GM18502 (cell line): ENCODE measurements around the gene TPRX1.
"Not testable (repeated sequence)": the region's sequence is repeated elsewhere in the genome, so short reads cannot be mapped to it uniquely, and the experiment has no call there.

Experiments
- ATAC-seq: cut with Tn5 transposase; IDR thresholded peaks from one replicate; pipeline ENCODE4 v1.9.1; 2021; ENCODE audit warnings: mild to moderate bottlenecking; ENCODE audit not compliant: unreplicated experiment, poor library complexity

TPRX1 gene

GRCh38 chr19:47771291-47771690 lies 33.1 kb downstream of the TPRX1 start:
- ATAC-seq, result not testable (repeated sequence)

GRCh38 chr19:47769534-47769933 lies 34.8 kb downstream of the TPRX1 start:
- ATAC-seq, result no peak

GRCh38 chr19:47768604-47769003 lies 35.7 kb downstream of the TPRX1 start:
- ATAC-seq, result no peak

GRCh38 chr19:47767349-47767748 lies 37.0 kb downstream of the TPRX1 start:
- no peak for ATAC-seq

- no peak for ATAC-seq
Measured at GRCh38 chr19:47766670-47767069, 37.7 kb downstream of the TPRX1 start.

GRCh38 chr19:47766359-47766620 lies 38.1 kb downstream of the TPRX1 start:
- ATAC-seq, result no peak

GRCh38 chr19:47765523-47766358 lies 38.6 kb downstream of the TPRX1 start:
- ATAC-seq, result no peak

- ATAC-seq, result not testable (repeated sequence)
Measured at GRCh38 chr19:47764705-47765104, 39.6 kb downstream of the TPRX1 start.

GRCh38 chr19:47762615-47763308 lies 41.6 kb downstream of the TPRX1 start:
- no peak for ATAC-seq

- ATAC-seq, result no peak
Measured at GRCh38 chr19:47762151-47762550, 42.2 kb downstream of the TPRX1 start.

- no peak for ATAC-seq
Measured at GRCh38 chr19:47761566-47761965, 42.8 kb downstream of the TPRX1 start.

- ATAC-seq, result no peak
Measured at GRCh38 chr19:47760632-47760999, 43.7 kb downstream of the TPRX1 start.

GRCh38 chr19:47758443-47758804 lies 45.9 kb downstream of the TPRX1 start:
- ATAC-seq, result no peak

- no peak for ATAC-seq
Measured at GRCh38 chr19:47757617-47758442, 46.5 kb downstream of the TPRX1 start.

- no peak for ATAC-seq
Measured at GRCh38 chr19:47756953-47757608, 47.3 kb downstream of the TPRX1 start.

- no peak for ATAC-seq
Measured at GRCh38 chr19:47756627-47756929, 47.8 kb downstream of the TPRX1 start.

GRCh38 chr19:47755762-47756626 lies 48.4 kb downstream of the TPRX1 start:
- ATAC-seq, result no peak

GRCh38 chr19:47755065-47755761 lies 49.1 kb downstream of the TPRX1 start:
- ATAC-seq, result no peak
